HEK293 (cell line): ENCODE measurements around the gene CLDN6.
A peak's percentile ranks its signal among the peaks of the same experiment; 100 is the strongest.

ENCODE experiments used
- EGR2 ChIP-seq: fragments of 450-650 bp; formaldehyde crosslinking; IDR thresholded peaks from 2 replicates; pipeline ENCODE4 v1.5.1; 2016; ENCODE audit warnings: low read depth, missing biosample characterization, missing genetic modification characterization
- FEZF1 ChIP-seq: fragments of 450-650 bp; formaldehyde crosslinking; IDR thresholded peaks from 2 replicates; pipeline ENCODE4 v1.5.1; 2016; ENCODE audit warnings: missing biosample characterization, missing genetic modification characterization
- HOXD13 ChIP-seq: sonication (generic); formaldehyde crosslinking; IDR thresholded peaks from 2 replicates; pipeline ENCODE4 v1.8.0; 2022; ENCODE audit warnings: missing genetic modification reagents, borderline replicate concordance
- MYNN ChIP-seq: fragments of 450-650 bp; formaldehyde crosslinking; IDR thresholded peaks from 2 replicates; pipeline ENCODE4 v1.5.1; 2016; ENCODE audit warnings: missing biosample characterization, missing genetic modification characterization, borderline replicate concordance
- OSR2 ChIP-seq: fragments of 450-650 bp; formaldehyde crosslinking; IDR thresholded peaks from 2 replicates; pipeline ENCODE4 v1.5.1; 2016; ENCODE audit warnings: missing biosample characterization, missing genetic modification characterization
- SCRT2 ChIP-seq: fragments of 450-650 bp; formaldehyde crosslinking; IDR thresholded peaks from 2 replicates; pipeline ENCODE4 v1.5.1; 2016; ENCODE audit warnings: missing biosample characterization, missing genetic modification characterization
- SP7 ChIP-seq: fragments of 450-650 bp; formaldehyde crosslinking; IDR thresholded peaks from 2 replicates; pipeline ENCODE4 v1.5.1; 2016; ENCODE audit warnings: missing biosample characterization, missing genetic modification characterization
- ZBTB17 ChIP-seq: fragments of 450-650 bp; formaldehyde crosslinking; IDR thresholded peaks from 2 replicates; pipeline ENCODE4 v1.5.1; 2016; ENCODE audit warnings: missing biosample characterization, missing genetic modification characterization
- ZBTB7A ChIP-seq: fragments of 450-650 bp; formaldehyde crosslinking; IDR thresholded peaks from 2 replicates; pipeline ENCODE4 v1.5.1; 2016; ENCODE audit warnings: low read depth, missing biosample characterization, missing genetic modification characterization
- ZBTB8A ChIP-seq: fragments of 450-650 bp; formaldehyde crosslinking; IDR thresholded peaks from 2 replicates; pipeline ENCODE4 v1.5.1; 2016; ENCODE audit warnings: missing biosample characterization, missing genetic modification characterization
- ZFP41 ChIP-seq: fragments of 450-650 bp; formaldehyde crosslinking; IDR thresholded peaks from 2 replicates; pipeline ENCODE4 v1.5.1; 2016; ENCODE audit warnings: missing biosample characterization, missing genetic modification characterization, borderline replicate concordance
- ZNF133 ChIP-seq: fragments of 450-650 bp; formaldehyde crosslinking; IDR thresholded peaks from 2 replicates; pipeline ENCODE4 v1.5.1; 2016; ENCODE audit warnings: missing biosample characterization, missing genetic modification characterization
- ZNF214 ChIP-seq: fragments of 450-650 bp; formaldehyde crosslinking; IDR thresholded peaks from 2 replicates; pipeline ENCODE4 v1.5.1; 2017; ENCODE audit warnings: missing biosample characterization, mild to moderate bottlenecking, missing genetic modification characterization, borderline replicate concordance
- ZNF223 ChIP-seq: fragments of 450-650 bp; formaldehyde crosslinking; IDR thresholded peaks from 2 replicates; pipeline ENCODE4 v1.5.1; 2016; ENCODE audit warnings: missing biosample characterization, missing genetic modification characterization
- ZNF274 ChIP-seq, 2 experiments: fragments of 200-500 bp in 1 of 2; fragments of 450-650 bp in 1 of 2; sonication (Bioruptor generic) in 1 of 2; formaldehyde crosslinking in 1 of 2; IDR thresholded peaks; 2 replicates each; pipeline versions ENCODE4 v1.5.1 to v1.6.1; 2014 to 2016; ENCODE audit warnings: borderline replicate concordance in 1 of 2, inconsistent platforms in 1 of 2, low read length in 1 of 2, missing biosample characterization in 1 of 2, missing genetic modification characterization in 1 of 2
- ZNF391 ChIP-seq: fragments of 450-650 bp; formaldehyde crosslinking; IDR thresholded peaks from 2 replicates; pipeline ENCODE4 v1.5.1; 2016; ENCODE audit warnings: low read depth, missing biosample characterization, missing genetic modification characterization, borderline replicate concordance
- ZNF530 ChIP-seq: fragments of 450-650 bp; formaldehyde crosslinking; IDR thresholded peaks from 2 replicates; pipeline ENCODE4 v1.5.1; 2016; ENCODE audit warnings: low read depth, missing biosample characterization, missing genetic modification characterization
- ZNF544 ChIP-seq: fragments of 450-650 bp; formaldehyde crosslinking; IDR thresholded peaks from 2 replicates; pipeline ENCODE4 v1.5.0; 2017; ENCODE audit warnings: missing biosample characterization, missing genetic modification characterization
- ZNF585B ChIP-seq: fragments of 450-650 bp; formaldehyde crosslinking; IDR thresholded peaks from 2 replicates; pipeline ENCODE4 v1.5.1; 2016; ENCODE audit warnings: missing biosample characterization, missing genetic modification characterization
- ZNF596 ChIP-seq: fragments of 450-650 bp; IDR thresholded peaks from 2 replicates; pipeline ENCODE4 v1.5.0; 2018; ENCODE audit warnings: missing biosample characterization, mild to moderate bottlenecking, missing genetic modification characterization, moderate library complexity
- ZNF600 ChIP-seq: fragments of 450-650 bp; formaldehyde crosslinking; IDR thresholded peaks from 2 replicates; pipeline ENCODE4 v1.5.1; 2016; ENCODE audit warnings: missing biosample characterization, missing genetic modification characterization
- ZNF664 ChIP-seq: fragments of 450-650 bp; formaldehyde crosslinking; IDR thresholded peaks from 2 replicates; pipeline ENCODE4 v1.5.1; 2016; ENCODE audit warnings: missing biosample characterization, missing genetic modification characterization
- ZNF670 ChIP-seq: fragments of 450-650 bp; formaldehyde crosslinking; IDR thresholded peaks from 2 replicates; pipeline ENCODE4 v1.5.1; 2016; ENCODE audit warnings: missing biosample characterization, missing genetic modification characterization, low read depth
- ZNF707 ChIP-seq: fragments of 450-650 bp; formaldehyde crosslinking; IDR thresholded peaks from 2 replicates; pipeline ENCODE4 v1.5.1; 2016; ENCODE audit warnings: missing biosample characterization, missing genetic modification characterization
- TF ChIP-seq, protein P1 (sequence below): fragments of 450-650 bp; formaldehyde crosslinking; IDR thresholded peaks from 2 replicates; pipeline ENCODE4 v1.5.1; 2016; ENCODE audit warnings: missing biosample characterization, missing genetic modification characterization
- TF ChIP-seq, protein P2 (sequence below): fragments of 450-650 bp; IDR thresholded peaks from 2 replicates; pipeline ENCODE4 v1.5.1; 2018; ENCODE audit warnings: missing biosample characterization, missing genetic modification characterization
- TF ChIP-seq, protein P3 (sequence below): fragments of 450-650 bp; formaldehyde crosslinking; IDR thresholded peaks from 2 replicates; pipeline ENCODE4 v1.5.1; 2017; ENCODE audit warnings: missing biosample characterization, missing genetic modification characterization
- TF ChIP-seq, protein P4 (sequence below): fragments of 450-650 bp; formaldehyde crosslinking; IDR thresholded peaks from 2 replicates; pipeline ENCODE4 v1.5.1; 2016; ENCODE audit warnings: missing biosample characterization, missing genetic modification characterization
- TF ChIP-seq, protein P5 (sequence below): sonication (generic); formaldehyde crosslinking; IDR thresholded peaks from 2 replicates; pipeline ENCODE4 v1.8.1; 2022; ENCODE audit warnings: mild to moderate bottlenecking, moderate library complexity, missing genetic modification reagents
- TF ChIP-seq, protein P6 (sequence below): fragments of 450-650 bp; formaldehyde crosslinking; IDR thresholded peaks from 2 replicates; pipeline ENCODE4 v1.5.1; 2016; ENCODE audit warnings: missing biosample characterization, missing genetic modification characterization

Gene CLDN6

DNA sequence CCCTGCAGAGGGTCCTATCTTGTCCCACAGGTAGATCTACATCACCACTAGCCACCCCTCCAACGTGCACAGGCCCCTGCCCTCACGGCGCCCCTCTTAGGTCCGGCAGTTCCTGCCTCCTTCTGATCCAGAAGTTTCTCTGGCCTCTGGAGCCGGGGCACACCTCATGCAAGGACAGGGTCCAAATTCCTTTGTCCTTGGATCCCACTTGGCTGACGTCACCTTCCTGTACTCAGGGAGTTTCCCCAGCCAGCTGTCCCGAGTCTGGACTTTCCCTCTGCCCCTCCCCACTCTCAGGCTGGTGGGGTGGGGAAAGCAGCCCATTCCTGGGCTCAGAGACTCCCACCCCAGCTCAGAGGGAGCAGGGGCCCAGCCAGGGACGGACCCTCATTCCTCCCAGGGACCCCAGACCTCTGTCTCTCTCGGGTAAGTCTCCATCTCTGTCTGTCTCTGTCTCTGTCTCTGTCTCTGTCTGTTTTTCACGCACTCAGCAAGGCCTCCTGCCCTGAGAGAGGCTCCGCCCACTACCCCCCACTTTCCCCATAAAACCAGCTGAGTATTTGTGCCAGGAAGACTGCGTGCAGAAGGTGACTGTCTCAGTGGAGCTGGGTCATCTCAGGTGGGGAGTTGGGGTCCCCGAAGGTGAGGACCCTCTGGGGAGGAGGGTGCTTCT, 47.2 kb upstream of the CLDN6 start, which contains the start of gene IL32 (continued):
- TF ChIP-seq ZNF223 (tag by site-specific recombination) (no peak), EGR2 (tag by site-specific recombination) (no peak), ZNF133 (no peak), SCRT2 (tag by site-specific recombination) (no peak), ZNF530 (tag by site-specific recombination) (peak; percentile 99), MYNN (tag by site-specific recombination) (no peak), SP7 (tag by site-specific recombination) (no peak; the same call in 1 of the 2 replicates), ZBTB17 (tag by site-specific recombination) (peak; percentile 41), ZBTB7A (tag by site-specific recombination) (no peak), ZNF391 (no peak), ZNF664 (tag by site-specific recombination) (no peak), ZBTB8A (tag by site-specific recombination) (no peak), ZNF707 (tag by site-specific recombination) (no peak), ZNF670 (tag by site-specific recombination) (no peak), FEZF1 (tag by site-specific recombination) (no peak), ZNF544 (tag by site-specific recombination) (no peak), ZNF585B (tag by site-specific recombination) (no peak), ZFP41 (no peak), ZNF600 (tag by site-specific recombination) (peak; percentile 90), ZNF214 (tag by site-specific recombination) (no peak), OSR2 (tag by site-specific recombination) (no peak), ZNF596 (tag by site-specific recombination) (no peak), ZNF274 (IDR thresholded peaks at IDR 0.05; ENCODE audit: low read length) (no peak), ZNF274 (tag by site-specific recombination; IDR thresholded peaks at IDR 0.05; ENCODE audit: borderline replicate concordance) (no peak), HOXD13 (CRISPR knock-in tag) (no peak)
- TF ChIP-seq, protein P1, sequence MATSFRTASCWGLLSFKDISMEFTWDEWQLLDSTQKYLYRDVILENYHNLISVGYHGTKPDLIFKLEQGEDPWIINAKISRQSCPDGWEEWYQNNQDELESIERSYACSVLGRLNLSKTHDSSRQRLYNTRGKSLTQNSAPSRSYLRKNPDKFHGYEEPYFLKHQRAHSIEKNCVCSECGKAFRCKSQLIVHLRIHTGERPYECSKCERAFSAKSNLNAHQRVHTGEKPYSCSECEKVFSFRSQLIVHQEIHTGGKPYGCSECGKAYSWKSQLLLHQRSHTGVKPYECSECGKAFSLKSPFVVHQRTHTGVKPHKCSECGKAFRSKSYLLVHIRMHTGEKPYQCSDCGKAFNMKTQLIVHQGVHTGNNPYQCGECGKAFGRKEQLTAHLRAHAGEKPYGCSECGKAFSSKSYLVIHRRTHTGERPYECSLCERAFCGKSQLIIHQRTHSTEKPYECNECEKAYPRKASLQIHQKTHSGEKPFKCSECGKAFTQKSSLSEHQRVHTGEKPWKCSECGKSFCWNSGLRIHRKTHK (tag by site-specific recombination): no peak
- TF ChIP-seq, protein P2, sequence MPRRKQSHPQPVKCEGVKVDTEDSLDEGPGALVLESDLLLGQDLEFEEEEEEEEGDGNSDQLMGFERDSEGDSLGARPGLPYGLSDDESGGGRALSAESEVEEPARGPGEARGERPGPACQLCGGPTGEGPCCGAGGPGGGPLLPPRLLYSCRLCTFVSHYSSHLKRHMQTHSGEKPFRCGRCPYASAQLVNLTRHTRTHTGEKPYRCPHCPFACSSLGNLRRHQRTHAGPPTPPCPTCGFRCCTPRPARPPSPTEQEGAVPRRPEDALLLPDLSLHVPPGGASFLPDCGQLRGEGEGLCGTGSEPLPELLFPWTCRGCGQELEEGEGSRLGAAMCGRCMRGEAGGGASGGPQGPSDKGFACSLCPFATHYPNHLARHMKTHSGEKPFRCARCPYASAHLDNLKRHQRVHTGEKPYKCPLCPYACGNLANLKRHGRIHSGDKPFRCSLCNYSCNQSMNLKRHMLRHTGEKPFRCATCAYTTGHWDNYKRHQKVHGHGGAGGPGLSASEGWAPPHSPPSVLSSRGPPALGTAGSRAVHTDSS: no peak
- TF ChIP-seq, protein P3, sequence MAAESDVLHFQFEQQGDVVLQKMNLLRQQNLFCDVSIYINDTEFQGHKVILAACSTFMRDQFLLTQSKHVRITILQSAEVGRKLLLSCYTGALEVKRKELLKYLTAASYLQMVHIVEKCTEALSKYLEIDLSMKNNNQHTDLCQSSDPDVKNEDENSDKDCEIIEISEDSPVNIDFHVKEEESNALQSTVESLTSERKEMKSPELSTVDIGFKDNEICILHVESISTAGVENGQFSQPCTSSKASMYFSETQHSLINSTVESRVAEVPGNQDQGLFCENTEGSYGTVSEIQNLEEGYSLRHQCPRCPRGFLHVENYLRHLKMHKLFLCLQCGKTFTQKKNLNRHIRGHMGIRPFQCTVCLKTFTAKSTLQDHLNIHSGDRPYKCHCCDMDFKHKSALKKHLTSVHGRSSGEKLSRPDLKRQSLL (tag by site-specific recombination): no peak
- TF ChIP-seq, protein P4, sequence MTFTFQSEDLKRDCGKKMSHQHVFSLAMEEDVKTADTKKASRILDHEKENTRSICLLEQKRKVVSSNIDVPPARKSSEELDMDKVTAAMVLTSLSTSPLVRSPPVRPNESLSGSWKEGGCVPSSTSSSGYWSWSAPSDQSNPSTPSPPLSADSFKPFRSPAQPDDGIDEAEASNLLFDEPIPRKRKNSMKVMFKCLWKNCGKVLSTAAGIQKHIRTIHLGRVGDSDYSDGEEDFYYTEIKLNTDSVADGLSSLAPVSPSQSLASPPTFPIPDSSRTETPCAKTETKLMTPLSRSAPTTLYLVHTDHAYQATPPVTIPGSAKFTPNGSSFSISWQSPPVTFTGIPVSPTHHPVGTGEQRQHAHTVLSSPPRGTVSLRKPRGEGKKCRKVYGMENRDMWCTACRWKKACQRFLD: no peak
- TF ChIP-seq, protein P5, sequence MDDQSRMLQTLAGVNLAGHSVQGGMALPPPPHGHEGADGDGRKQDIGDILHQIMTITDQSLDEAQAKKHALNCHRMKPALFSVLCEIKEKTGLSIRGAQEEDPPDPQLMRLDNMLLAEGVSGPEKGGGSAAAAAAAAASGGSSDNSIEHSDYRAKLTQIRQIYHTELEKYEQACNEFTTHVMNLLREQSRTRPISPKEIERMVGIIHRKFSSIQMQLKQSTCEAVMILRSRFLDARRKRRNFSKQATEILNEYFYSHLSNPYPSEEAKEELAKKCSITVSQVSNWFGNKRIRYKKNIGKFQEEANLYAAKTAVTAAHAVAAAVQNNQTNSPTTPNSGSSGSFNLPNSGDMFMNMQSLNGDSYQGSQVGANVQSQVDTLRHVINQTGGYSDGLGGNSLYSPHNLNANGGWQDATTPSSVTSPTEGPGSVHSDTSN (CRISPR knock-in tag): no peak
- TF ChIP-seq, protein P6, sequence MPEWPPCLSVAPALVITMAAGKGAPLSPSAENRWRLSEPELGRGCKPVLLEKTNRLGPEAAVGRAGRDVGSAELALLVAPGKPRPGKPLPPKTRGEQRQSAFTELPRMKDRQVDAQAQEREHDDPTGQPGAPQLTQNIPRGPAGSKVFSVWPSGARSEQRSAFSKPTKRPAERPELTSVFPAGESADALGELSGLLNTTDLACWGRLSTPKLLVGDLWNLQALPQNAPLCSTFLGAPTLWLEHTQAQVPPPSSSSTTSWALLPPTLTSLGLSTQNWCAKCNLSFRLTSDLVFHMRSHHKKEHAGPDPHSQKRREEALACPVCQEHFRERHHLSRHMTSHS: no peak
